MM.1S (cell line): ENCODE data around the gene SPDYE4.

Source experiments
- EZH2 ChIP-seq: fragments of 300-600 bp; sonication (generic); optimal IDR thresholded peaks from 2 replicates; pipeline ENCODE3; 2017; ENCODE audit warnings: low read depth, mild to moderate bottlenecking, antibody characterized with exemption, low read length, mixed read lengths
- TF ChIP-seq, protein P1 (sequence below): fragments of 300-600 bp; sonication (generic); IDR thresholded peaks from 2 replicates; pipeline ENCODE4 v1.5.1; 2016; ENCODE audit warnings: antibody characterized with exemption, low read length, mixed read lengths

DNA sequence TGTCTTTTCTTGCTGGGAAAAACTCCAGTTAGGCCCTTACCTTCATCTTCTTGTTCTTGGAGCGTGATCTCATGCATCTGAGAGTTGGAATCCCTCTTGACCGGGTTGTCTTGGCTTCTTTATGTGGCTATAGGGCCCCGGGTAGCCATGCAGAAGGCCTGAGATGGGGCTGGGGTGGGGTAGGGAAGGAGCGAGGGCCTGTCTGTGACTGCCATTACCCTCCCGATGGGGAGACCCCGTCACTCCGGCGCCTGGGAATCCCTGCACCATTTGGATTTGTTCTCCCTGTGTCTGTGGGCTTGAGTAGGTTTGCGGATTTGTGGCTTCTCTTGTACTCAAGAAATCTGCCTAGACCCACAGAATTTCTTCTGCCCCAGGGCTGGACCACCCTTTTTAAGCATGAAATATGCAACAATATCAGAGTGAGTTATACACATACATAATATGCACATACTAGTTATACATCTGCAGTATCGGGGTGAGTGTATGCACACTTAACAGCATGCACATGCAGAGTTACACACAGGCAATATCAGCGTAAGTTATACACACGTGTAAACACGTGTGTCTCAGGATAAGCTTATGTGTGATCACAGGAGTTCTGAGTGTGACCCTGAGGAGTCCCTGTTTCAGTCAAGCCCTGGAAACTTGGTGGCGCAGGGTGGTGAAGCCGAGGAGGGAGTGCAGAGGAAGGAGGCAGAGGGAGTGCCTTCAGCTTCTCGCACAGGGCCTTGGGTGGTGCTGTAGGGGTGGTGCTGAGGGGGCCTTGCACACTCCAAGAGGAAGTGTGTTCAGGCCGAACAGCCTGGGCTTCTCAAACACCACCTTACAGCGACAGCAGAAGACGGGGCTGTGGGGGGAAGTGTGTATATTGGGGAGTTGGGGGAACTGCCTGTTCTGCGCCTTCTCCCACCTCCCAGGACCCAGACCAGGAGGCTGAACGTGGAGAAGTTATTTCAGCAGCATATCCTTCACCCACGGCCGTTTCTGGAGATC lies 32.2 kb downstream of the SPDYE4 start:
- TF ChIP-seq, protein P1, sequence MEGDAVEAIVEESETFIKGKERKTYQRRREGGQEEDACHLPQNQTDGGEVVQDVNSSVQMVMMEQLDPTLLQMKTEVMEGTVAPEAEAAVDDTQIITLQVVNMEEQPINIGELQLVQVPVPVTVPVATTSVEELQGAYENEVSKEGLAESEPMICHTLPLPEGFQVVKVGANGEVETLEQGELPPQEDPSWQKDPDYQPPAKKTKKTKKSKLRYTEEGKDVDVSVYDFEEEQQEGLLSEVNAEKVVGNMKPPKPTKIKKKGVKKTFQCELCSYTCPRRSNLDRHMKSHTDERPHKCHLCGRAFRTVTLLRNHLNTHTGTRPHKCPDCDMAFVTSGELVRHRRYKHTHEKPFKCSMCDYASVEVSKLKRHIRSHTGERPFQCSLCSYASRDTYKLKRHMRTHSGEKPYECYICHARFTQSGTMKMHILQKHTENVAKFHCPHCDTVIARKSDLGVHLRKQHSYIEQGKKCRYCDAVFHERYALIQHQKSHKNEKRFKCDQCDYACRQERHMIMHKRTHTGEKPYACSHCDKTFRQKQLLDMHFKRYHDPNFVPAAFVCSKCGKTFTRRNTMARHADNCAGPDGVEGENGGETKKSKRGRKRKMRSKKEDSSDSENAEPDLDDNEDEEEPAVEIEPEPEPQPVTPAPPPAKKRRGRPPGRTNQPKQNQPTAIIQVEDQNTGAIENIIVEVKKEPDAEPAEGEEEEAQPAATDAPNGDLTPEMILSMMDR = no peak
- no peak for TF ChIP-seq EZH2
